Panc1 (cell line): ENCODE measurements around the gene TEK.

Experiments used
- POLR2AphosphoS5 ChIP-seq: IDR thresholded peaks from 2 replicates; pipeline ENCODE4 v1.6.1; 2012; ENCODE audit warnings: mild to moderate bottlenecking, low read depth, low read length, moderate library complexity
- REST ChIP-seq, 2 experiments: IDR thresholded peaks; 2 replicates each; pipeline ENCODE4 v1.6.1; 2011 to 2012; ENCODE audit warnings: low read depth in 2 of 2, control low read depth in 1 of 2, low read length in 1 of 2, mild to moderate bottlenecking in 1 of 2, moderate library complexity in 1 of 2; ENCODE audit not compliant: insufficient read depth in 1 of 2
- SIN3A ChIP-seq: IDR thresholded peaks from 2 replicates; pipeline ENCODE4 v1.6.1; 2012; ENCODE audit warnings: low read depth, mild to moderate bottlenecking, low read length, moderate library complexity, borderline replicate concordance; ENCODE audit not compliant: insufficient read depth
- TCF7L2 ChIP-seq: IDR thresholded peaks from 2 replicates; pipeline ENCODE4 v1.6.1; 2011; ENCODE audit warnings: mild to moderate bottlenecking, low read depth, low read length, inconsistent platforms
- TF ChIP-seq, protein P1 (sequence below): fragments of 450-650 bp; IDR thresholded peaks from 2 replicates; pipeline ENCODE4 v1.5.1; 2017; ENCODE audit warnings: mild to moderate bottlenecking

DNA sequence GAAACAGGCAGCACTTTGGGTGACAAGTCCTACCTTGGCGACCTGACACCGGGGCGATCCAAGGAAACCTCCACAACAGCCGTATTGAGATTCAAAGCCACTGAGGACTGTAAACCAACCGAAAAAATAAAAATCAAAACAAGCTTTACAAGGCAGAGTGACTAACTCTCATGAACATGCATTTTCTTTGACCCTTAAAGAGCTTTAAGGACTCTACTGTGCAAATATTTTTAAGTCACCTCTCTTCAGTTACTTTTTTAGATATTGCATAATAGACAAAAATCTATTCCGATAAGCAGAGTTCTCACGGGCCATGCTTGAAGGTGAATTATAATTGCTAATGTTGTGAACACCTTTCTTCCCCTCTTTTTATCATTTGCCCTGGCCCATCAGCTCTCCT, 149.6 kb downstream of the TEK start:
- TF ChIP-seq, protein P1, sequence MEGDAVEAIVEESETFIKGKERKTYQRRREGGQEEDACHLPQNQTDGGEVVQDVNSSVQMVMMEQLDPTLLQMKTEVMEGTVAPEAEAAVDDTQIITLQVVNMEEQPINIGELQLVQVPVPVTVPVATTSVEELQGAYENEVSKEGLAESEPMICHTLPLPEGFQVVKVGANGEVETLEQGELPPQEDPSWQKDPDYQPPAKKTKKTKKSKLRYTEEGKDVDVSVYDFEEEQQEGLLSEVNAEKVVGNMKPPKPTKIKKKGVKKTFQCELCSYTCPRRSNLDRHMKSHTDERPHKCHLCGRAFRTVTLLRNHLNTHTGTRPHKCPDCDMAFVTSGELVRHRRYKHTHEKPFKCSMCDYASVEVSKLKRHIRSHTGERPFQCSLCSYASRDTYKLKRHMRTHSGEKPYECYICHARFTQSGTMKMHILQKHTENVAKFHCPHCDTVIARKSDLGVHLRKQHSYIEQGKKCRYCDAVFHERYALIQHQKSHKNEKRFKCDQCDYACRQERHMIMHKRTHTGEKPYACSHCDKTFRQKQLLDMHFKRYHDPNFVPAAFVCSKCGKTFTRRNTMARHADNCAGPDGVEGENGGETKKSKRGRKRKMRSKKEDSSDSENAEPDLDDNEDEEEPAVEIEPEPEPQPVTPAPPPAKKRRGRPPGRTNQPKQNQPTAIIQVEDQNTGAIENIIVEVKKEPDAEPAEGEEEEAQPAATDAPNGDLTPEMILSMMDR = no peak
- no peak for TF ChIP-seq SIN3A
- no peak for TF ChIP-seq POLR2AphosphoS5
- no peak for TF ChIP-seq REST (IDR thresholded peaks at IDR 0.05; ENCODE audit: insufficient read depth in 1 of 2, low read depth in 2 of 2, low read length in 1 of 2)
- no peak for TF ChIP-seq TCF7L2
